Stomach (tissue), 4 donors: ENCODE results near the gene ONECUT3.

Source experiments
- CTCF ChIP-seq, 7 experiments: fragments of 450-650 bp in 4 of 7; fragments of 200-600 bp in 3 of 7; sonication (generic) in 3 of 7; IDR thresholded peaks; one replicate each; pipeline ENCODE4 v1.5.1; 2016 to 2019; ENCODE audit warnings: antibody characterized with exemption in 7 of 7, control low read depth in 2 of 7, mild to moderate bottlenecking in 1 of 7
- EP300 ChIP-seq: sonication (generic); formaldehyde crosslinking; IDR thresholded peaks from one replicate; pipeline ENCODE4 v1.6.1; 2017; ENCODE audit warnings: antibody characterized with exemption
- POLR2AphosphoS5 ChIP-seq, 3 donors: sonication (generic); formaldehyde crosslinking; IDR thresholded peaks; one replicate each; pipeline ENCODE4 v1.6.1; 2016; ENCODE audit warnings: antibody characterized with exemption in 3 of 3

- TF ChIP-seq CTCF (IDR thresholded peaks at IDR 0.05): no peak
- TF ChIP-seq EP300: no peak
- TF ChIP-seq POLR2AphosphoS5 (IDR thresholded peaks at IDR 0.05): no peak
Observed at GRCh38 chr19:1725100-1726064, 27.9 kb upstream of the ONECUT3 start.
